Keratinocyte (primary cell): Measurements from ENCODE around the gene ACACB. TPM values are rescaled to one million over a fixed set of nuclear protein-coding genes. Genes with fewer than 3 reads are reported as not detected.

Source experiments
- DNase-seq: peaks from one replicate; pipeline ENCODE4 v3.0.0-alpha.2; 2011; ENCODE audit warnings: low read depth, missing footprints, low spot score
- FAIRE-seq: peaks from 2 replicates; lab custom pipeline; 2011; peaks lifted over from hg19 to GRCh38; lab: Jason Lieb, UNC
- H2AFZ ChIP-seq: 2 replicates; pipeline ENCODE4 v1.6.0; 2012; ENCODE audit warnings: low read length, control low read depth, inconsistent platforms; ENCODE audit not compliant: control insufficient read depth
- H3K27ac ChIP-seq: 2 replicates; pipeline ENCODE4 v1.5.1; 2011; ENCODE audit warnings: low read length; ENCODE audit not compliant: control insufficient read depth, insufficient read depth
- H3K27me3 ChIP-seq: 3 replicates; pipeline ENCODE4 v1.6.0; 2011; ENCODE audit warnings: low read length; ENCODE audit not compliant: control insufficient read depth, insufficient read depth; ENCODE audit errors: extremely low read depth
- H3K36me3 ChIP-seq, 2 experiments: 2 replicates in 1 of 2; 3 replicates in 1 of 2; pipeline ENCODE4 v1.5.1; 2011; ENCODE audit warnings: low read length in 2 of 2, mild to moderate bottlenecking in 1 of 2; ENCODE audit not compliant: control insufficient read depth in 2 of 2, insufficient read depth in 2 of 2; ENCODE audit errors: extremely low read depth in 1 of 2
- H3K4me1 ChIP-seq: 3 replicates; pipeline ENCODE4 v1.5.1; 2011; ENCODE audit warnings: low read length; ENCODE audit not compliant: control insufficient read depth, insufficient read depth; ENCODE audit errors: extremely low read depth
- H3K4me2 ChIP-seq: 3 replicates; pipeline ENCODE4 v1.6.0; 2011; ENCODE audit warnings: low read depth, low read length; ENCODE audit not compliant: control insufficient read depth, insufficient read depth; ENCODE audit errors: extremely low read depth
- H3K4me3 ChIP-seq, 3 experiments: fragments of 200-600 bp in 1 of 3; sonication (generic) in 1 of 3; 2 replicates in 2 of 3; 3 replicates in 1 of 3; pipeline ENCODE4 v1.5.1; 2011 to 2016; ENCODE audit warnings: low read length in 3 of 3, mild to moderate bottlenecking in 3 of 3, control low read depth in 2 of 3, inconsistent platforms in 1 of 3, low read depth in 1 of 3, mixed read lengths in 1 of 3, mixed run types in 1 of 3, moderate library complexity in 1 of 3; ENCODE audit not compliant: control insufficient read depth in 2 of 3, insufficient read depth in 2 of 3; ENCODE audit errors: extremely low read depth in 1 of 3
- H3K79me2 ChIP-seq: 2 replicates; pipeline ENCODE4 v1.6.0; 2012; ENCODE audit warnings: low read length; ENCODE audit not compliant: control insufficient read depth, insufficient read depth
- H3K9ac ChIP-seq: 3 replicates; pipeline ENCODE4 v1.6.0; 2011; ENCODE audit warnings: low read length; ENCODE audit not compliant: control insufficient read depth, insufficient read depth; ENCODE audit errors: extremely low read depth
- H3K9me1 ChIP-seq: 3 replicates; pipeline ENCODE4 v1.6.0; 2011; ENCODE audit warnings: low read length; ENCODE audit not compliant: control insufficient read depth, insufficient read depth; ENCODE audit errors: extremely low read depth
- H3K9me3 ChIP-seq: 2 replicates; pipeline ENCODE4 v1.5.1; 2012; ENCODE audit warnings: low read depth, low read length; ENCODE audit not compliant: control insufficient read depth
- H4K20me1 ChIP-seq: 3 replicates; pipeline ENCODE4 v1.6.0; 2011; ENCODE audit warnings: low read length; ENCODE audit not compliant: control insufficient read depth, insufficient read depth; ENCODE audit errors: extremely low read depth
- EZH2 ChIP-seq: IDR thresholded peaks from one replicate; pipeline ENCODE4 v1.6.1; 2012; ENCODE audit warnings: inconsistent platforms, mild to moderate bottlenecking, low read length, moderate library complexity
- dilution Hi-C: fragments of 300-500 bp; cut with MboI; formaldehyde crosslinking; loops from one replicate; pipeline ENCODE4 v1.7.0; 2020; ENCODE audit warnings: low sequenced_read_pairs; ENCODE audit not compliant: extremely low pct_ligation_motif_present
- polyA plus RNA-seq, 5 experiments: library from polyadenylated mRNA; depleted of rRNA in 3 of 5; stranded (reverse) in 3 of 5; stranded (forward) in 1 of 5; unstranded in 1 of 5; fragments of >200 nt; gene quantifications; 1 replicate in 1 of 5; 2 replicates in 3 of 5; 3 replicates in 1 of 5; pipeline versions ENCODE4 v1.2.1 to v1.2.3, GENCODE V29; 2011 to 2012; ENCODE audit warnings: missing spikeins in 2 of 5, low read depth in 1 of 5, low replicate concordance in 1 of 5
- TF ChIP-seq, protein P1 (sequence below), 3 experiments: IDR thresholded peaks in 1 of 3; conservative IDR thresholded peaks in 1 of 3; optimal IDR thresholded peaks in 1 of 3; 2 replicates in 2 of 3; 3 replicates in 1 of 3; pipeline versions ENCODE3 to v1.5.1; 2011; ENCODE audit warnings: low read length in 3 of 3, mild to moderate bottlenecking in 3 of 3, moderate library complexity in 2 of 3, control low read depth in 1 of 3, inconsistent platforms in 1 of 3; ENCODE audit not compliant: insufficient read depth in 2 of 3; ENCODE audit errors: extremely low read depth in 1 of 3

The ACACB gene
- polyA plus RNA-seq, 1 donor (not counting 4 experiments of a cell fraction or from before 2014, with no cell fraction given) = 1.3 TPM

DNA sequence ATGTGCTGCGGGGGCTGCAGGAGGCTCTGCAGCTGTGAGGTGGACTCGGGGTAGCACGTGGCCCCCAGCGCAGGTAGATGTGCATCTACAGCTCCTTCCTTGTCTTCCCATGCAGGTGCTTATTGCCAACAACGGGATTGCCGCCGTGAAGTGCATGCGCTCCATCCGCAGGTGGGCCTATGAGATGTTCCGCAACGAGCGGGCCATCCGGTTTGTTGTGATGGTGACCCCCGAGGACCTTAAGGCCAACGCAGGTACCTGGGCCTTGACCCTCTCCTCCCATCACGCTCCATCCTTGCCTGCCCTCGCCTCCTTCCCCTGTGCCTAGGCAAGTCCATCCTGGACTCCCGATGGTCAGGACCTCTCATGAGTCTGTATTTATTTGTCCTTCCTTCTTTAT is 51.4 kb downstream of the ACACB start:
- DNase-seq (no peak), FAIRE-seq (no peak)
- no peaks in the 10 kb centered on the region for H3K9me1 ChIP-seq
- H3K27me3 ChIP-seq = no peaks in the 10 kb centered on the region
- H3K4me3 ChIP-seq = no peak overlapping the region
- no peak overlapping the region for H2AFZ ChIP-seq
- H4K20me1 ChIP-seq = no peaks in the 10 kb centered on the region
- no peaks in the 10 kb centered on the region for H3K4me1 ChIP-seq
- no peak overlapping the region for H3K27ac ChIP-seq
- dilution Hi-C loops = no loop called here
- no peaks in the 10 kb centered on the region for H3K36me3 ChIP-seq
- H3K79me2 ChIP-seq = no peaks in the 10 kb centered on the region
- no peak overlapping the region for H3K4me2 ChIP-seq
- H3K9ac ChIP-seq = no peak overlapping the region
- TF ChIP-seq EZH2 = no peak
- TF ChIP-seq, protein P1, sequence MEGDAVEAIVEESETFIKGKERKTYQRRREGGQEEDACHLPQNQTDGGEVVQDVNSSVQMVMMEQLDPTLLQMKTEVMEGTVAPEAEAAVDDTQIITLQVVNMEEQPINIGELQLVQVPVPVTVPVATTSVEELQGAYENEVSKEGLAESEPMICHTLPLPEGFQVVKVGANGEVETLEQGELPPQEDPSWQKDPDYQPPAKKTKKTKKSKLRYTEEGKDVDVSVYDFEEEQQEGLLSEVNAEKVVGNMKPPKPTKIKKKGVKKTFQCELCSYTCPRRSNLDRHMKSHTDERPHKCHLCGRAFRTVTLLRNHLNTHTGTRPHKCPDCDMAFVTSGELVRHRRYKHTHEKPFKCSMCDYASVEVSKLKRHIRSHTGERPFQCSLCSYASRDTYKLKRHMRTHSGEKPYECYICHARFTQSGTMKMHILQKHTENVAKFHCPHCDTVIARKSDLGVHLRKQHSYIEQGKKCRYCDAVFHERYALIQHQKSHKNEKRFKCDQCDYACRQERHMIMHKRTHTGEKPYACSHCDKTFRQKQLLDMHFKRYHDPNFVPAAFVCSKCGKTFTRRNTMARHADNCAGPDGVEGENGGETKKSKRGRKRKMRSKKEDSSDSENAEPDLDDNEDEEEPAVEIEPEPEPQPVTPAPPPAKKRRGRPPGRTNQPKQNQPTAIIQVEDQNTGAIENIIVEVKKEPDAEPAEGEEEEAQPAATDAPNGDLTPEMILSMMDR (optimal IDR thresholded peaks at IDR 0.05 in 1 of 3, IDR thresholded peaks at IDR 0.05 in 1 of 3, conservative IDR thresholded peaks at IDR 0.05 in 1 of 3; ENCODE audit: extremely low read depth in 1 of 3, insufficient read depth in 2 of 3, low read length in 3 of 3) = no peak
- no peaks in the 10 kb centered on the region for H3K9me3 ChIP-seq

DNA sequence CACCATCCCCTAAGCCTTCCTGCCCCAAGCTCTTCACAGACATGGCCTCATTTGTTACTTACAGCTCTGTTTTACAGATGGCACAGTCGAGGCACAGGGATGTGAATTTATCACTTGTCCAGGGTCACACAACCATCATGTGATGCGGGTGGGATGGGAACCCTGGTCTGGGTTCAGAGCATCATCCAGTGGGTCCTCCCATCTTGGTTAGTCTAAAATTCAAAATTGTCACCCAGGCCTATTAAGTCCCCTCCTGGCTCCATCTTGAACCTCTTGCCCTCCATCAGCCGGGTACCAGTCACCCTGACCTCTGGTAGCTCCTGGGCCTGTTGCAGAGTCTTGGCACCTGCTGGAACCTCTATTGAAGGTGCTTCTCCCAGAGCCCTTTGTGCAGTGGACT is 52.9 kb downstream of the ACACB start:
- H3K4me2 ChIP-seq = no peak overlapping the region
- no peak for DNase-seq
- H3K9me1 ChIP-seq = no peaks in the 10 kb centered on the region
- FAIRE-seq = no peak
- no peaks in the 10 kb centered on the region for H3K79me2 ChIP-seq
- H3K27ac ChIP-seq = no peak overlapping the region
- H4K20me1 ChIP-seq = no peaks in the 10 kb centered on the region
- no peak overlapping the region for H3K9ac ChIP-seq
- H3K4me1 ChIP-seq = no peaks in the 10 kb centered on the region
- TF ChIP-seq, protein P1 (optimal IDR thresholded peaks at IDR 0.05 in 1 of 3, IDR thresholded peaks at IDR 0.05 in 1 of 3, conservative IDR thresholded peaks at IDR 0.05 in 1 of 3; ENCODE audit: extremely low read depth in 1 of 3, insufficient read depth in 2 of 3, low read length in 3 of 3) = no peak
- TF ChIP-seq EZH2 = no peak
- H3K9me3 ChIP-seq = no peaks in the 10 kb centered on the region
- dilution Hi-C loops = no loop called here
- H2AFZ ChIP-seq = no peak overlapping the region
- H3K36me3 ChIP-seq = peaks cover 0 to 4% of the 10 kb centered on the region in 2 experiments
- no peaks in the 10 kb centered on the region for H3K27me3 ChIP-seq
- H3K4me3 ChIP-seq = no peak overlapping the region
